Colonic mucosa (tissue), 4 donors: ENCODE measurements around the gene RBM17. TPM values are rescaled to one million over a fixed set of nuclear protein-coding genes. Genes with fewer than 3 reads are reported as not detected.

Experiments
- DNase-seq: peaks from one replicate; pipeline ENCODE4 v3.0.0-alpha.2; 2020
- H3K27ac ChIP-seq: fragments of 200-600 bp; one replicate; pipeline ENCODE4 v1.8.0; 2021
- H3K27me3 ChIP-seq: fragments of 200-600 bp; one replicate; pipeline ENCODE4 v1.8.0; 2021
- H3K36me3 ChIP-seq: fragments of 200-600 bp; one replicate; pipeline ENCODE4 v1.8.0; 2021
- H3K4me1 ChIP-seq: fragments of 200-600 bp; one replicate; pipeline ENCODE4 v1.8.0; 2021; ENCODE audit warnings: mild to moderate bottlenecking
- H3K4me3 ChIP-seq: fragments of 200-600 bp; one replicate; pipeline ENCODE4 v1.8.0; 2021
- H3K9ac ChIP-seq, 2 donors: one replicate each; pipeline ENCODE4 v1.7.0; 2013; ENCODE audit warnings: control low read depth in 2 of 2, low read depth in 2 of 2, low read length in 2 of 2
- H3K9me3 ChIP-seq: fragments of 200-600 bp; one replicate; pipeline ENCODE4 v1.8.0; 2021
- CTCF ChIP-seq: fragments of 200-600 bp; IDR thresholded peaks from one replicate; pipeline ENCODE4 v1.8.0; 2022; ENCODE audit warnings: antibody characterized with exemption, mild to moderate bottlenecking
- intact Hi-C: fragments of 100-400 bp; cut with DNase I; formaldehyde crosslinking; loops from one replicate; pipeline ENCODE4 v1.14.1; 2022
- total RNA-seq, 2 donors: library from RNA; stranded (reverse); fragmentation: NEBNext Ultra II Directional in 1 of 2; extraction: Animal tissue kit (Norgen Biotek cat#: 25700) in 1 of 2; gene quantifications; one replicate each; pipeline ENCODE4 v1.2.1, GENCODE V29; 2021
- donor health status: healthy.
- donor health status: DM: no; HTN: no; CAD: no.
- donor health status: DM: no; HTN: no; CAD: no.

RBM17 gene
- total RNA-seq, 2 donors from 2014 or later = 80.3 to 110 TPM

GRCh38 chr10:6045314-6045848 is 43.5 kb upstream of the RBM17 start:
- no peaks in the 10 kb centered on the region for H3K36me3 ChIP-seq
- no peak overlapping the region for H3K9ac ChIP-seq
- no peaks in the 10 kb centered on the region for H3K27me3 ChIP-seq
- peak; percentile 15 for DNase-seq
- no peaks in the 10 kb centered on the region for H3K4me1 ChIP-seq
- H3K27ac ChIP-seq = no peak overlapping the region
- no peaks in the 10 kb centered on the region for H3K9me3 ChIP-seq
- TF ChIP-seq CTCF = no peak
- no peak overlapping the region for H3K4me3 ChIP-seq
- intact Hi-C loops = no loop called here

GRCh38 chr10:6045878-6046772 is 42.7 kb upstream of the RBM17 start:
- H3K9ac ChIP-seq = no peak overlapping the region
- no peaks in the 10 kb centered on the region for H3K4me1 ChIP-seq
- no peaks in the 10 kb centered on the region for H3K9me3 ChIP-seq
- H3K4me3 ChIP-seq = no peak overlapping the region
- H3K27me3 ChIP-seq = no peaks in the 10 kb centered on the region
- DNase-seq = peak; percentile 10
- H3K36me3 ChIP-seq = no peaks in the 10 kb centered on the region
- H3K27ac ChIP-seq = no peak overlapping the region
- TF ChIP-seq CTCF = no peak
- intact Hi-C loops = no loop called here

GRCh38 chr10:6046773-6047611 is 41.8 kb upstream of the RBM17 start:
- intact Hi-C loops = no loop called here
- no peak overlapping the region for H3K4me3 ChIP-seq
- no peaks in the 10 kb centered on the region for H3K27me3 ChIP-seq
- no peak overlapping the region for H3K9ac ChIP-seq
- H3K27ac ChIP-seq = no peak overlapping the region
- no peaks in the 10 kb centered on the region for H3K4me1 ChIP-seq
- DNase-seq = peak; percentile 13
- H3K36me3 ChIP-seq = no peaks in the 10 kb centered on the region
- TF ChIP-seq CTCF = no peak
- H3K9me3 ChIP-seq = no peaks in the 10 kb centered on the region

GRCh38 chr10:6047847-6048246 is 41.0 kb upstream of the RBM17 start:
- peak; percentile 16 for DNase-seq
- Histone ChIP-seq H3K4me3 (no peak overlapping the region), H3K9ac (no peak overlapping the region), H3K27me3 (no peaks in the 10 kb centered on the region), H3K9me3 (no peaks in the 10 kb centered on the region), H3K27ac (no peak overlapping the region), H3K4me1 (no peaks in the 10 kb centered on the region), H3K36me3 (no peaks in the 10 kb centered on the region)
- intact Hi-C loops = no loop called here
- TF ChIP-seq CTCF = no peak

- H3K4me3 ChIP-seq = no peak overlapping the region
- TF ChIP-seq CTCF = no peak
- H3K27me3 ChIP-seq = no peaks in the 10 kb centered on the region
- peak; percentile 7 for DNase-seq
- no peak overlapping the region for H3K27ac ChIP-seq
- H3K9ac ChIP-seq = no peak overlapping the region
- no peaks in the 10 kb centered on the region for H3K36me3 ChIP-seq
- H3K9me3 ChIP-seq = no peaks in the 10 kb centered on the region
- no peaks in the 10 kb centered on the region for H3K4me1 ChIP-seq
- intact Hi-C loops = no loop called here
Observed at GRCh38 chr10:6048281-6049030, 40.4 kb upstream of the RBM17 start.
